ENCODE measurements around the gene DHCR7. TPM values are rescaled to one million over a fixed set of nuclear protein-coding genes. Genes with fewer than 3 reads are reported as not detected.

The DHCR7 gene, protein sequence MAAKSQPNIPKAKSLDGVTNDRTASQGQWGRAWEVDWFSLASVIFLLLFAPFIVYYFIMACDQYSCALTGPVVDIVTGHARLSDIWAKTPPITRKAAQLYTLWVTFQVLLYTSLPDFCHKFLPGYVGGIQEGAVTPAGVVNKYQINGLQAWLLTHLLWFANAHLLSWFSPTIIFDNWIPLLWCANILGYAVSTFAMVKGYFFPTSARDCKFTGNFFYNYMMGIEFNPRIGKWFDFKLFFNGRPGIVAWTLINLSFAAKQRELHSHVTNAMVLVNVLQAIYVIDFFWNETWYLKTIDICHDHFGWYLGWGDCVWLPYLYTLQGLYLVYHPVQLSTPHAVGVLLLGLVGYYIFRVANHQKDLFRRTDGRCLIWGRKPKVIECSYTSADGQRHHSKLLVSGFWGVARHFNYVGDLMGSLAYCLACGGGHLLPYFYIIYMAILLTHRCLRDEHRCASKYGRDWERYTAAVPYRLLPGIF
- total RNA-seq (48.5 and 148 TPM in 2 replicates), polyA plus RNA-seq (64.6 and 90.8 TPM in 2 replicates), polyA minus RNA-seq (ENCODE audit: low replicate concordance) (472 and 515 TPM in 2 replicates)
- polyA plus RNA-seq (2012), result 98.2 and 135 TPM in 2 replicates

DNA sequence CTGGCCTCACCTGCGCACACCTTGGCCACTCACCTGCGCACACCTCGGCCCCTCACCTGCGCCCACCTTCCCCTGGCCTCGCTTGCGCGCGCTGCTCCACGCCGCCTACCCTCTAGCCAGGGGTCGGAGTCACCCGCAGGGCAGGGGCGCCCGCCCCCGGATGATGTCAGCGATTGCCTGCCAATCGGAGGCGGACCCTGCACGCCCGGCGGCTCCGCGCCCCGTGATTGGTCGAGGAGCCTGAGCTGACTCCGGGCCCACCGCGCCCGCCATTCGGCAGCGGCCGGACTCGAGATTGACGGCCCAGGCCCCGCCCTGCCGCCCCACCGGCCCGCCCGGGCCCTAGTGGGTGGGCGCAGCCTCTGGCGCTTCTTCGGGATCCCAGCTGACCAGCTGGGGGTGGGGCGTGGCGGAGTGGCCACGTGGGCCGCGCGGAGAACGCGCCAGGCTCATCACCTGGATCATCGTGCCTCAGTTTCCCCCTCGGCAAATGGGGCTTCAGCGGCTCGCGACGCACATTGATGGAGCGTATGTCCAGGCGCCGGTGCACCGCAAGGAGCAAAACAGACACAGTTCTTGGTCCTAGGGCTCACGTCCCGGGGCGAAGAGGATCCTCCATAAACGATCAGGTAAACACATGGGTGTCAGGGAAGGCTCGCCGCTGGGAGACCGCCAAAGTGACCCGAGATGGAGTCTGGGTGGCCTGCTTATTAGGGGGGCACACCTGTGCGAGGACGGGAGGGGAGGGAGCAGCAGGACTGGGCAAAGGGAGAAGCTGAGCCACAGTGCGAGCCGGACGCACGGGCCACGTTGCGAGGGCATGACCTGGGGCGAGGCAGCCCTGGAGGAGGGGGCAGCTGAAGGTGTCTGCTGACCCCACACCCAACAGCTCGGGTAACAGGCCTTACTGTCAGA, at the start of gene DHCR7:
Gene DHCR7, minus strand, starts transcription at position 137 of the 915 bp plus-strand sequence. CDS start 3,441 bp downstream, outside the sequence.
- H3K27me3 ChIP-seq (ENCODE audit: control insufficient read depth, insufficient read depth, low read length), result no peaks in the 10 kb centered on the region
- no peaks in the 10 kb centered on the region for H3K9me3 ChIP-seq (ENCODE audit: control insufficient read depth, insufficient read depth, low read depth, low read length)
- DNase-seq (ENCODE audit: low read depth in 2 of 2), result peak; percentile 93 to 94
- H3K79me2 ChIP-seq (ENCODE audit: control insufficient read depth, insufficient read depth, low read length), result peaks cover 7% of the 10 kb centered on the region
- H3K4me2 ChIP-seq (ENCODE audit: extremely low read depth, insufficient read depth, low read length), result peak within 1 kb of the TSS; percentile 95
- peak within 1 kb of the TSS; percentile 75 for H3K9ac ChIP-seq (ENCODE audit: insufficient read depth, low read length)
- H3K27ac ChIP-seq (ENCODE audit: insufficient read depth, low read length), result peak within 1 kb of the TSS; percentile 67
- peak within 1 kb of the TSS; percentile 93 for H2AFZ ChIP-seq (ENCODE audit: low read length)
- peaks cover 6% of the 10 kb centered on the region for H3K4me1 ChIP-seq (ENCODE audit: control insufficient read depth, extremely low read depth, insufficient read depth, low read length)
- peak within 1 kb of the TSS; percentile 80 to 93 (median 90) for H3K4me3 ChIP-seq (replicated peaks in 1 of 4; ENCODE audit: control extremely low read depth in 1 of 4, insufficient read depth in 1 of 4, low read depth in 3 of 4, low read length in 4 of 4)
- H3K36me3 ChIP-seq (ENCODE audit: control insufficient read depth, insufficient read depth, low read length), result peaks cover 10% of the 10 kb centered on the region
- no peaks in the 10 kb centered on the region for H4K20me1 ChIP-seq (ENCODE audit: control insufficient read depth, extremely low read depth, insufficient read depth, low read length)
- no peak for TF ChIP-seq EZH2 (IDR thresholded peaks at IDR 0.05; ENCODE audit: low read length, missing control alignments)
- TF ChIP-seq, protein P1, sequence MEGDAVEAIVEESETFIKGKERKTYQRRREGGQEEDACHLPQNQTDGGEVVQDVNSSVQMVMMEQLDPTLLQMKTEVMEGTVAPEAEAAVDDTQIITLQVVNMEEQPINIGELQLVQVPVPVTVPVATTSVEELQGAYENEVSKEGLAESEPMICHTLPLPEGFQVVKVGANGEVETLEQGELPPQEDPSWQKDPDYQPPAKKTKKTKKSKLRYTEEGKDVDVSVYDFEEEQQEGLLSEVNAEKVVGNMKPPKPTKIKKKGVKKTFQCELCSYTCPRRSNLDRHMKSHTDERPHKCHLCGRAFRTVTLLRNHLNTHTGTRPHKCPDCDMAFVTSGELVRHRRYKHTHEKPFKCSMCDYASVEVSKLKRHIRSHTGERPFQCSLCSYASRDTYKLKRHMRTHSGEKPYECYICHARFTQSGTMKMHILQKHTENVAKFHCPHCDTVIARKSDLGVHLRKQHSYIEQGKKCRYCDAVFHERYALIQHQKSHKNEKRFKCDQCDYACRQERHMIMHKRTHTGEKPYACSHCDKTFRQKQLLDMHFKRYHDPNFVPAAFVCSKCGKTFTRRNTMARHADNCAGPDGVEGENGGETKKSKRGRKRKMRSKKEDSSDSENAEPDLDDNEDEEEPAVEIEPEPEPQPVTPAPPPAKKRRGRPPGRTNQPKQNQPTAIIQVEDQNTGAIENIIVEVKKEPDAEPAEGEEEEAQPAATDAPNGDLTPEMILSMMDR (conservative IDR thresholded peaks at IDR 0.05 in 1 of 2, IDR thresholded peaks at IDR 0.05 in 1 of 2; ENCODE audit: low read depth in 1 of 2, low read length in 2 of 2), result no peak

DNA sequence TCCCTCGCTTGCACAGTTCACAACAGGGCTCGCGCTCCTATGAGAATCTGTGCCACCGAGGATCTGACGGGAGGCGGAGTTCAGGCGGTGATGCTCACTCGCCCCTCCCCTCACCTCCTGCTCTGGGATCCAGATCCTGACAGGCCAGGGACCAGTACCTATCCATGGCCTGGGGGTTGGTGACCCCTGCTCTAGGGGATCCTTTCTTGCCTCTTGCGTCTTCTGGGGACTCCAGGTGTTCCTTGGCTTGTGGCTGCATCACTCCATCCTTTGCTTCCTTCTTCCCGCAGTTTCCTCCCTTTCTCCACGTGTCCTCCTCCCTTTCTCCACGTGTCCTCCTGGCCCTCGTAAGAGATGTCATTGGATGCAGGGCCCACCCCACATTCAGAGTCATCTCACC, 48.2 kb upstream of the DHCR7 start:
- TF ChIP-seq EZH2 (IDR thresholded peaks at IDR 0.05; ENCODE audit: low read length, missing control alignments), result no peak
- H3K36me3 ChIP-seq (ENCODE audit: control insufficient read depth, insufficient read depth, low read length), result peaks cover 20% of the 10 kb centered on the region

DNA sequence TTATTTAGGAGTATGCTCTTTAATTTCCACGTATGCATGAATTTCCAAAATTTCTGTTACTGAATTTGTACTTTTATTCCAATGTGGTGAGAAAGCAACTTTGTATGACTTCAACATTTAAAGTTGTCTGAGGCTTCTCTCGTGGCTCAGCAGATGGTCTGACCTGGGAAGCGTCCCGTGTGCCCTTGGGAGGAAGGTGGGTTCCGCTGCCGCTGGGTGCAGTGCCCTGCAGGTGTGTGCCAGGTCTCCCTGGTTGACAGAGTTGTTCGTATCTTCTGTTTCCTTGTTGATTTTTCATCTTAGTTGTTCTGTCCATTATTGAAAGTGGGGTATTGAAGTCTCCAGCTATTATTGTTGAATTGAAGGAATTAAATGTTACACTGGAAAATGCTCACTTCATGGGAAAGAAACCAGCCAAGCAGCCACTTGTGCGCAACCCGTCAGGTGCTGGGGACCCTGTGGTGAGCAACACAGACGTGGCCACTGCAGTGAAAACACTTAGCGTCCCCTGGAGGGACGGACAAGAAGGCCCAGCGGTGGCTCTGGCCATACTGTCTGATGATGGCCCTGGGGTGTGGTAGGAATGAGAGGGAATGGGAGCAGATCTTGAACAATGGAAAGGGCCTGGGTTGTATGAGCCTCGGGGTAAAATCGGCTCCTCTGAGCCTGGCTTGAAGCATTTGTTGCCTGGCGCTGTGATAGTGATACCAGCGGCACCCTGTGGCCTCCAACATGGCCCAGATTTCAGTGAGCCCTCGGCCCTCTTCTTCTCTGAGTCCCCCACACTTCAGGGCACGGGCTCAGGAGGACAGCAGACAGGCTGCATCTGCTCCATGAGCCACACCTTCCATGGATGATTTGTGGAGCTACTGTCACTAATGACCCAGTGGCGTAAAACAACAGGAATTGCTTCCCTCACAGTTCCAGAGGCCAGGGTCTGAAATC, 47.4 kb upstream of the DHCR7 start:
- Histone ChIP-seq H3K27ac (ENCODE audit: insufficient read depth, low read length) (no peak overlapping the region), H3K27me3 (ENCODE audit: control insufficient read depth, insufficient read depth, low read length) (no peaks in the 10 kb centered on the region), H3K4me2 (ENCODE audit: extremely low read depth, insufficient read depth, low read length) (no peak overlapping the region), H3K79me2 (ENCODE audit: control insufficient read depth, insufficient read depth, low read length) (no peaks in the 10 kb centered on the region), H3K9me3 (ENCODE audit: control insufficient read depth, insufficient read depth, low read depth, low read length) (no peaks in the 10 kb centered on the region), H3K9ac (ENCODE audit: insufficient read depth, low read length) (no peak overlapping the region), H3K36me3 (ENCODE audit: control insufficient read depth, insufficient read depth, low read length) (peaks cover 21% of the 10 kb centered on the region), H3K4me3 (replicated peaks in 1 of 4; ENCODE audit: control extremely low read depth in 1 of 4, insufficient read depth in 1 of 4, low read depth in 3 of 4, low read length in 4 of 4) (no peak overlapping the region), H3K4me1 (ENCODE audit: control insufficient read depth, extremely low read depth, insufficient read depth, low read length) (no peaks in the 10 kb centered on the region), H4K20me1 (ENCODE audit: control insufficient read depth, extremely low read depth, insufficient read depth, low read length) (no peaks in the 10 kb centered on the region), H2AFZ (ENCODE audit: low read length) (no peak overlapping the region)
- TF ChIP-seq, protein P1 (conservative IDR thresholded peaks at IDR 0.05 in 1 of 2, IDR thresholded peaks at IDR 0.05 in 1 of 2; ENCODE audit: low read depth in 1 of 2, low read length in 2 of 2), result no peak
- no peak for TF ChIP-seq EZH2 (IDR thresholded peaks at IDR 0.05; ENCODE audit: low read length, missing control alignments)
- DNase-seq (ENCODE audit: low read depth in 2 of 2), result no peak

More for the DNA sequence above, 48.2 kb upstream of the DHCR7 start:
- no peak for DNase-seq (ENCODE audit: low read depth in 2 of 2)
- no peak overlapping the region for H3K27ac ChIP-seq (ENCODE audit: insufficient read depth, low read length)
- H3K4me2 ChIP-seq (ENCODE audit: extremely low read depth, insufficient read depth, low read length), result no peak overlapping the region
- H3K9ac ChIP-seq (ENCODE audit: insufficient read depth, low read length), result no peak overlapping the region
- no peaks in the 10 kb centered on the region for H3K9me3 ChIP-seq (ENCODE audit: control insufficient read depth, insufficient read depth, low read depth, low read length)
- no peaks in the 10 kb centered on the region for H3K27me3 ChIP-seq (ENCODE audit: control insufficient read depth, insufficient read depth, low read length)
- no peak overlapping the region for H3K4me3 ChIP-seq (replicated peaks in 1 of 4; ENCODE audit: control extremely low read depth in 1 of 4, insufficient read depth in 1 of 4, low read depth in 3 of 4, low read length in 4 of 4)
- no peaks in the 10 kb centered on the region for H4K20me1 ChIP-seq (ENCODE audit: control insufficient read depth, extremely low read depth, insufficient read depth, low read length)
- no peak overlapping the region for H2AFZ ChIP-seq (ENCODE audit: low read length)
- H3K79me2 ChIP-seq (ENCODE audit: control insufficient read depth, insufficient read depth, low read length), result no peaks in the 10 kb centered on the region
- H3K4me1 ChIP-seq (ENCODE audit: control insufficient read depth, extremely low read depth, insufficient read depth, low read length), result no peaks in the 10 kb centered on the region

Data from fibroblast of lung (primary cell).